GM13976 (cell line): ENCODE measurements around the gene MFSD2A.

ENCODE experiments used
- DNase-seq: peaks from one replicate; pipeline ENCODE4 v3.0.0; 2012; ENCODE audit warnings: low spot score
- CTCF ChIP-seq: IDR thresholded peaks from 2 replicates; pipeline ENCODE4 v1.5.1; 2012; ENCODE audit warnings: borderline replicate concordance, mild to moderate bottlenecking; ENCODE audit not compliant: insufficient read depth; ENCODE audit errors: extremely low read depth, missing control alignments, control extremely low read depth
- in situ Hi-C: fragments of 300-500 bp; cut with MboI; formaldehyde crosslinking; loops from one replicate; pipeline ENCODE4 v1.12.0; 2022; ENCODE audit warnings: low sequenced_read_pairs, mixed read lengths, inconsistent platforms; ENCODE audit not compliant: unreplicated experiment

The MFSD2A gene

DNA sequence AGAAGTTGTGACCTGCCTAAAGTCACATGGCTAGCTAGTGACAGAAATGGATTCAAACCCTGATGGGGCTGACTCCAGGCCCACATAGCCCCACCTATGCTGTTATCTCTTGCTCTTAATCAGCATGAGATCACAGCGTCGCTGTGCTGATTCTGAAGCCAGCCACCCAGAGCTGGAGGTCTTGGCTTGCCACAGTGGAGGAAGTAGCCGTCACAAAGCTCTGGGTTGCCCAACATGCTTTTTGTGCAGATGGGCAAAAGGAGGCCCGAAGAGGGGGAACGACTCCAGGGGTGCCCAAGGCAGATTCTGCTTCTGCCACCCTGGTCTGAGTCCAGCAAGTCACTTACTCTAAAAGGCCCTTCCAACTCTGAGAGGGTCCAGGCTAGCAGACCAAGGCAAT, 14.7 kb upstream of the MFSD2A start:
- no peak for DNase-seq
- TF ChIP-seq CTCF = no peak

DNA sequence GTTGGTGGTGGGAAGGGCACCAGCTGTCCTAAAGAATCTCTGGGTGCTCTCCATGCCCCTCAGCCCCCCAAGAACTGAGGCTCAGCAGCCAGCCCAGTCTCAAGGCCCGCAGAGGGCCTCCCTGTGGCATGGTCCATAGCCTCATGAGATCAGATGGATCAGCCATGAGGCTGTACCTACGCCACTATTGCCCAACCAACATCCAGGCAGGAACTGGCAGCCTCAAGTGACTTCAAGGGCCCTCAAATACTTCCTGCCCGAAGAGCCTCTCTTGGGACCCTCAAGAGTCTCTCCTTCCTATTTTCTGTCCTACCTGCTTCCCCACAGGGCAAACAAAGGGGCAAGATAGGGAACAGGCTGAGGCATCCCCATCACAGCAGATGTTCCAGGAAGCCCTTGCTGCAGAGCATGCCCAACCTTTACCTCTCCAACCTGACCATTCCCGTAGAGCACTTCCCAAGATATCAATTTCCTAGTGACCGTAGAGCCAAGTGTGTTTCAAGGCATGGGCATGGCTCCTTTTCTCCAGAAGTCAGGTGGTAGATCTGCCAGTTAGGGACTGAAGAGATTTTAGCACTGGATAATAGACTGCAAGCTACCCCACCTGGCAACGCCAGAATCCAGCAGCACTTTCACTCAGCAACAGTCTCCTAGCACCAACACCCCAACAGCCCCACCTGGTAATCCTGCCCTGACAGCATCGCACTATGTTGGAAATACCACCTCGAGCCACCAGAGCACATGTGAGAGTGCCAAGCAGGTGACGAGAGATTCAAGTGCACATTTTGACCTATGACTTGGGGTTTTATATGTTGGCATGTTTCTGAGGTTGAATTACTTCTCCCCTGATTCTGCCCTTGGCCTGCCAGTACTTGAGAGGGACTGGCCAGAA, 13.7 kb upstream of the MFSD2A start:
- no peak for DNase-seq

More for the DNA sequence above, 14.7 kb upstream of the MFSD2A start:
- in situ Hi-C loops = no loop called here

DNA sequence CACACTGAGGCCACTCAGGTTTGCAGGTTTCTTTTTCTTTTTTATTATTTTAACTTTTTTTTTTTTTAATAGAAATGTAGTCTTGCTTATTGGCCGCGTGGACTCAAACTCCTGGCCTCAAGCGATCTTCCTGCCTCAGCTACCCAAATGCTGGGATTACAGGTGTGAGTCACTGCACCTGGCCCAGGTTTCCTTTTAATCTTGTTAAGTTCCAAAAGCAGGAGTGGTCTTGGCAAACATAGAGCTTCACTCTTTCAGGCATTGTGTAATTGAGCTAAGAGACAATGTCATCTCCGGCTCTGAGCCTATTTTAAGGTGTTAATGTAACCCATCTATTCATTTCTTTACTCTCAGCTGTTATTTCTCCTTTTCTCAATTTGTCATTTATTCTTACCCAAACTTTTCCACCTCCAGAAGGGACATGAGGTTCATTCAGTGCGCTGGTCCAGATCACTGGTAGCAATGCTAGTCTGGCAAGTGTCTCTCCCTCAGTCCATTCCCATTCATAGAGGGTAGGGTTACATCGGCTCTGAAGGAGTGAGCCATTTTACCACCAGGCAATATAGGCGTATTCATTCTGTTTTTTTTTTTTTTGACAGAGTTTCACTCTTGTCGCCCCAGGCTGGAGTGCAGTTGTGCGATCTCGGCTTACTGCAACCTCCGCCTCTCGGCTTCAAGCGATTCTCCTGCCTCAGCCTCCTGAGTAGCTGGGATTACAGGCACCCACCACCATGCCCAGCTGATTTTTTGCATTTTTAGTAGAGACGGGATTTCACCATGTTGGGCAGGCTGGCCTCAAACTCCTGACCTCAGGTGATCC, 11.3 kb upstream of the MFSD2A start:
- in situ Hi-C loops = no loop called here
- no peak for TF ChIP-seq CTCF
- no peak for DNase-seq

More for the DNA sequence above, 13.7 kb upstream of the MFSD2A start:
- TF ChIP-seq CTCF = no peak
- in situ Hi-C loops = no loop called here

- no peak for TF ChIP-seq CTCF
- no peak for DNase-seq
- in situ Hi-C loops = no loop called here
Observed at GRCh38 chr1:39944410-39945112, 10.4 kb upstream of the MFSD2A start.

- DNase-seq = no peak
- no peak for TF ChIP-seq CTCF
Observed at GRCh38 chr1:39946216-39946615, 8.7 kb upstream of the MFSD2A start.

GRCh38 chr1:39947260-39947659, 7.7 kb upstream of the MFSD2A start:
- TF ChIP-seq CTCF = no peak
- no peak for DNase-seq
- in situ Hi-C loops = no loop called here

More at GRCh38 chr1:39946216-39946615, 8.7 kb upstream of the MFSD2A start:
- in situ Hi-C loops = no loop called here
